Measurements from ENCODE around the gene MACROD1. TPM values are rescaled to one million over a fixed set of nuclear protein-coding genes. Genes with fewer than 3 reads are reported as not detected.

MACROD1 gene
- total and polyA plus RNA-seq, 9 of the 15 experiments (the other 6 are each of a cell fraction or from before 2014, with no cell fraction given) = 1.1 to 60.0 (median 26.4) TPM

- TF ChIP-seq, protein P1, sequence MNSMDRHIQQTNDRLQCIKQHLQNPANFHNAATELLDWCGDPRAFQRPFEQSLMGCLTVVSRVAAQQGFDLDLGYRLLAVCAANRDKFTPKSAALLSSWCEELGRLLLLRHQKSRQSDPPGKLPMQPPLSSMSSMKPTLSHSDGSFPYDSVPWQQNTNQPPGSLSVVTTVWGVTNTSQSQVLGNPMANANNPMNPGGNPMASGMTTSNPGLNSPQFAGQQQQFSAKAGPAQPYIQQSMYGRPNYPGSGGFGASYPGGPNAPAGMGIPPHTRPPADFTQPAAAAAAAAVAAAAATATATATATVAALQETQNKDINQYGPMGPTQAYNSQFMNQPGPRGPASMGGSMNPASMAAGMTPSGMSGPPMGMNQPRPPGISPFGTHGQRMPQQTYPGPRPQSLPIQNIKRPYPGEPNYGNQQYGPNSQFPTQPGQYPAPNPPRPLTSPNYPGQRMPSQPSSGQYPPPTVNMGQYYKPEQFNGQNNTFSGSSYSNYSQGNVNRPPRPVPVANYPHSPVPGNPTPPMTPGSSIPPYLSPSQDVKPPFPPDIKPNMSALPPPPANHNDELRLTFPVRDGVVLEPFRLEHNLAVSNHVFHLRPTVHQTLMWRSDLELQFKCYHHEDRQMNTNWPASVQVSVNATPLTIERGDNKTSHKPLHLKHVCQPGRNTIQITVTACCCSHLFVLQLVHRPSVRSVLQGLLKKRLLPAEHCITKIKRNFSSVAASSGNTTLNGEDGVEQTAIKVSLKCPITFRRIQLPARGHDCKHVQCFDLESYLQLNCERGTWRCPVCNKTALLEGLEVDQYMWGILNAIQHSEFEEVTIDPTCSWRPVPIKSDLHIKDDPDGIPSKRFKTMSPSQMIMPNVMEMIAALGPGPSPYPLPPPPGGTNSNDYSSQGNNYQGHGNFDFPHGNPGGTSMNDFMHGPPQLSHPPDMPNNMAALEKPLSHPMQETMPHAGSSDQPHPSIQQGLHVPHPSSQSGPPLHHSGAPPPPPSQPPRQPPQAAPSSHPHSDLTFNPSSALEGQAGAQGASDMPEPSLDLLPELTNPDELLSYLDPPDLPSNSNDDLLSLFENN (IDR thresholded peaks at IDR 0.05; ENCODE audit: low read depth in 2 of 2, low read length in 2 of 2) = no peak
- no peak for TF ChIP-seq PHB (CRISPR knock-in tag; IDR thresholded peaks at IDR 0.05)
- no peak for TF ChIP-seq ZKSCAN3 (CRISPR knock-in tag; IDR thresholded peaks at IDR 0.05)
- no peak for TF ChIP-seq STAG1 (CRISPR knock-in tag; IDR thresholded peaks at IDR 0.05; ENCODE audit: borderline replicate concordance)
Measured at GRCh38 chr11:64157631-64158394, 8.1 kb downstream of the MACROD1 start (continued).

DNA sequence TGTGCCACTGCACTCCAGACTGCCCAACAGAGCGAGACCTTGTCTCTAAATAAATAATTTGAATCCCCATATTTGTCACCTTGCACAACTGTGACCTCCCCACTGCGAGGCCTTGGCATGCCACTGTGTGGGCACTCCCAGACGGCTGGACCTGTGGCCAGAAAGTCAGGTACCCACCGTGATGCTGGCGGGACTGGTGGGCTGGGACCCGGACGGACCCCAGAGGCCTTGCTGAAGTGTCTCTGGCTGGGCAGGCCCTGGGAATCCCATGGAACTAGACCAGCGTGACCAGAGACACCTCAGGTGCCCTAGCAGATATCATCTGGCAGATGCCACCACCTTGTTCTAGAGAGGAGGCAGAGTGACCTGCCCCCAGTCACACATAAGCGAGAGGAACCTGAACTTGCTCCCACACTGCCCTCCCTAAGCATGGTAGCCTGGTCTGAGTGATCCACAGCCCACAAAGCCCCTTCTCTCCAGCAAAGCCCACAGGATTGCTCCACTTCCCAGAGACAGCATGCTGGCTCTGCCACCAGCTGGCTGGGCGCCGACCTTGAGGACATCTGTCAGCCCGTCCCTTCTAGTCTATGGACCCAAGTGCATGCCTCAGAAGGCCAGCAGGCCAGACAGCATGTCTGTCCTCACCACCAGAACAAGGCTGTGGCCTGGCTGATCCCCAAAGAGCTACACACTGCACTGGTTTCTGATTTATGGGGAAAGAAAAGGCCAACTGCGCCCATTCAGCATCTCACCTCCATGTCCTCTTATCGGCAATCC, 9.5 kb downstream of the MACROD1 start:
- H3K4me1 ChIP-seq (replicated peaks in 1 of 2; ENCODE audit: control insufficient read depth in 2 of 2, insufficient read depth in 2 of 2, low read length in 2 of 2) = peaks cover 6 to 23% of the 10 kb centered on the region in 2 experiments; a peak in 4 of 5 replicates
- H3K27ac ChIP-seq (ENCODE audit: extremely low read depth, low read depth, low read length) = no peak overlapping the region
- intact Hi-C loops (cut with micrococcal nuclease) (no loop called here), in situ Hi-C loops (cut with MboI) (no loop called here)
- no peak overlapping the region for H3K4me2 ChIP-seq (ENCODE audit: insufficient read depth, low read length)
- DNase-seq (ENCODE audit: extremely low read depth in 1 of 4, low spot score in 3 of 4) = no peak
- ChIA-PET CTCF (ENCODE audit: low intra/inter-chr PET ratio) (interaction anchor here (0.6 kb wide), 1 partner anchor 310 kb away, joined by 3 read pairs; no protein-coding TSS in a partner anchor), POLR2A (no interaction called here)
- H3K27me3 ChIP-seq (ENCODE audit: control insufficient read depth in 2 of 2, insufficient read depth in 2 of 2, low read length in 2 of 2) = no peaks in the 10 kb centered on the region
- no TSS peak for BruUV-seq (replicated peaks)
- FAIRE-seq = no peak
- no peak overlapping the region for H2AFZ ChIP-seq (ENCODE audit: low read depth, low read length)
- H3K36me3 ChIP-seq (ENCODE audit: control insufficient read depth, insufficient read depth, low read length) = peaks cover 10% of the 10 kb centered on the region; the same call in 2 of the 3 replicates
- no peaks in the 10 kb centered on the region for H3K9me3 ChIP-seq (replicated peaks; ENCODE audit: control insufficient read depth, insufficient read depth, low read depth, low read length)
- 88% methylated on average over 11 of the region's 14 CpGs for WGBS (ENCODE audit: insufficient coverage, low coverage, missing lambda C conversion rate)
- H3K79me2 ChIP-seq (ENCODE audit: control insufficient read depth, insufficient read depth, low read length) = peaks cover 16% of the 10 kb centered on the region
- H3K9ac ChIP-seq (ENCODE audit: insufficient read depth in 1 of 2, low read depth in 2 of 2, low read length in 2 of 2) = peak overlapping the region in 1 of 2 experiments; percentile 64; a peak in 2 of 4 replicates
- peaks cover 24% of the 10 kb centered on the region for H4K20me1 ChIP-seq (replicated peaks; ENCODE audit: control insufficient read depth, insufficient read depth, low read length)
- H3K4me3 ChIP-seq = no peak overlapping the region
- H3K9me1 ChIP-seq (ENCODE audit: control insufficient read depth, insufficient read depth, low read length) = no peaks in the 10 kb centered on the region
- ATAC-seq = no peak
- TF ChIP-seq, protein P2, sequence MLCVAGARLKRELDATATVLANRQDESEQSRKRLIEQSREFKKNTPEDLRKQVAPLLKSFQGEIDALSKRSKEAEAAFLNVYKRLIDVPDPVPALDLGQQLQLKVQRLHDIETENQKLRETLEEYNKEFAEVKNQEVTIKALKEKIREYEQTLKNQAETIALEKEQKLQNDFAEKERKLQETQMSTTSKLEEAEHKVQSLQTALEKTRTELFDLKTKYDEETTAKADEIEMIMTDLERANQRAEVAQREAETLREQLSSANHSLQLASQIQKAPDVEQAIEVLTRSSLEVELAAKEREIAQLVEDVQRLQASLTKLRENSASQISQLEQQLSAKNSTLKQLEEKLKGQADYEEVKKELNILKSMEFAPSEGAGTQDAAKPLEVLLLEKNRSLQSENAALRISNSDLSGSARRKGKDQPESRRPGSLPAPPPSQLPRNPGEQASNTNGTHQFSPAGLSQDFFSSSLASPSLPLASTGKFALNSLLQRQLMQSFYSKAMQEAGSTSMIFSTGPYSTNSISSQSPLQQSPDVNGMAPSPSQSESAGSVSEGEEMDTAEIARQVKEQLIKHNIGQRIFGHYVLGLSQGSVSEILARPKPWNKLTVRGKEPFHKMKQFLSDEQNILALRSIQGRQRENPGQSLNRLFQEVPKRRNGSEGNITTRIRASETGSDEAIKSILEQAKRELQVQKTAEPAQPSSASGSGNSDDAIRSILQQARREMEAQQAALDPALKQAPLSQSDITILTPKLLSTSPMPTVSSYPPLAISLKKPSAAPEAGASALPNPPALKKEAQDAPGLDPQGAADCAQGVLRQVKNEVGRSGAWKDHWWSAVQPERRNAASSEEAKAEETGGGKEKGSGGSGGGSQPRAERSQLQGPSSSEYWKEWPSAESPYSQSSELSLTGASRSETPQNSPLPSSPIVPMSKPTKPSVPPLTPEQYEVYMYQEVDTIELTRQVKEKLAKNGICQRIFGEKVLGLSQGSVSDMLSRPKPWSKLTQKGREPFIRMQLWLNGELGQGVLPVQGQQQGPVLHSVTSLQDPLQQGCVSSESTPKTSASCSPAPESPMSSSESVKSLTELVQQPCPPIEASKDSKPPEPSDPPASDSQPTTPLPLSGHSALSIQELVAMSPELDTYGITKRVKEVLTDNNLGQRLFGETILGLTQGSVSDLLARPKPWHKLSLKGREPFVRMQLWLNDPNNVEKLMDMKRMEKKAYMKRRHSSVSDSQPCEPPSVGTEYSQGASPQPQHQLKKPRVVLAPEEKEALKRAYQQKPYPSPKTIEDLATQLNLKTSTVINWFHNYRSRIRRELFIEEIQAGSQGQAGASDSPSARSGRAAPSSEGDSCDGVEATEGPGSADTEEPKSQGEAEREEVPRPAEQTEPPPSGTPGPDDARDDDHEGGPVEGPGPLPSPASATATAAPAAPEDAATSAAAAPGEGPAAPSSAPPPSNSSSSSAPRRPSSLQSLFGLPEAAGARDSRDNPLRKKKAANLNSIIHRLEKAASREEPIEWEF (CRISPR knock-in tag; IDR thresholded peaks at IDR 0.05) = no peak
- TF ChIP-seq SREBF1 (IDR thresholded peaks at IDR 0.05; ENCODE audit: borderline replicate concordance, low read depth, low read length) (no peak), FOXA3 (CRISPR knock-in tag; conservative IDR thresholded peaks at IDR 0.05 in 1 of 2, IDR thresholded peaks at IDR 0.05 in 1 of 2) (no peak), CC2D1A (IDR thresholded peaks at IDR 0.05) (no peak), YBX1 (IDR thresholded peaks at IDR 0.05) (no peak)
